GM19193 (cell line): ENCODE results near the gene IGF2BP1.

Experiments used
- POLR2A ChIP-seq: IDR thresholded peaks from 4 replicates; pipeline ENCODE4 v1.6.1; 2011; ENCODE audit not compliant: insufficient read depth, insufficient read length; ENCODE audit errors: extremely low read depth

IGF2BP1 gene

DNA sequence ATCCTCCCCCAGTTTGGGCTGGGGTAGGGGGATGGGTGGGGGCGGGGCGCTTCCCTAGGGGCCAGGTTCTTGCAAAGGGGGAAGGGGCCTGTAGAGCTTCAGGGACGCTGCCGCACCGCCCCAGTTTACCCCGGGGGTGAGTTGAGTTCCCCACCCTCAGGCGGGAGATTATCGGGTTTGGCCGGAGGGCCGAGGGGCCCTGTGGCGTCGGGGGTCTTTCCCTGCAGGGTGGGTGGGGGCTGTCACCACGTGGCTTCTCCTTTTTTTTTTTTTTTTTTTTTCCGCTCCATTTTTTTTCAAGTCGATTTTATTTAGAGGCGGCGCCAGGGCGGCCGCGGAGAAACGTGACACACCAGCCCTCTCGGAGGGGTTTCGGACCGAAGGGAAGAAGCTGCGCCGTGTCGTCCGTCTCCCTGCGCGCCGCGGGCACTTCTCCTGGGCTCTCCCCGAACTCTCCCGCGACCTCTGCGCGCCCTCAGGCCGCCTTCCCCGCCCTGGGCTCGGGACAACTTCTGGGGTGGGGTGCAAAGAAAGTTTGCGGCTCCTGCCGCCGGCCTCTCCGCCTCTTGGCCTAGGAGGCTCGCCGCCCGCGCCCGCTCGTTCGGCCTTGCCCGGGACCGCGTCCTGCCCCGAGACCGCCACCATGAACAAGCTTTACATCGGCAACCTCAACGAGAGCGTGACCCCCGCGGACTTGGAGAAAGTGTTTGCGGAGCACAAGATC lies at the start of gene IGF2BP1:
Gene IGF2BP1 (plus strand): TSS at position 283 of the 724 bp plus-strand sequence. CDS start 361 bp downstream, at position 644.
- no peak for TF ChIP-seq POLR2A

DNA sequence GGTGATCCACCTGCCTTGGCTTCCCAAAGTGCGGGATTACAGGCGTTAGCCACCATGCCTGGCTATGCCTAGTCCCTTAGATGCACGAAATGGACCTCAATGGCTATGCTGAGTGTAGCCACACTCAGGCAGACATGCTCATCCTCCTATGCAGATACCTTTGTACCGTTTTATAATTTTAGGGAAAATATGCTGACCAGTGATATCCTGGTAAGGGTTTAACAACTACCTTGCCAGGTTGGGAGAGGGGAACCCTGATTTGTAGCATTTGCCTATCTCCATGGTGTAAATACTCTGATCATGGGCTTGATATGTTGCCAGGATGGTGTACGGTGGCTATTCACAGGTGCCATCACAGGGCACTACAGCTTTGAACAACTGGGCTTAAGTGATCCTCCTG lies 45.6 kb upstream of the IGF2BP1 start:
- no peak for TF ChIP-seq POLR2A

DNA sequence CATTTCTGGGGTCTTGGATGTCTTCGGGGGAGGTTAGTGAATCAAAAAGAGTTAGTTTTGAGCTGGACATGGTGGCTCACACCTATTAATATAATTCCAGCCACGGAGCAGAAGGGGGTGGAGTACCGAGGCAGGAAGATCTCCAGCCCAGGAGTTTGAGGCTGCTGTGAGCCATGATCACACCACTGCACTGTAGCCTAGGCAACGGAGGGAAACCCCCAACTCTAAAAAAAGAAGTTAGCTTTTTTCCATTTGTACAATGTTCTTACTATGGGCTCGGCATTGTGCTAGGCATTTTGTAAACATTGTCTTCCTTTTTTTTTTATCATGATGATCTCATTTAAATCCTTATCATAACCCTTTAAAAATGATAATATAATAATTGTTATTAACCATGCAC lies 44.3 kb upstream of the IGF2BP1 start:
- TF ChIP-seq POLR2A = no peak

DNA sequence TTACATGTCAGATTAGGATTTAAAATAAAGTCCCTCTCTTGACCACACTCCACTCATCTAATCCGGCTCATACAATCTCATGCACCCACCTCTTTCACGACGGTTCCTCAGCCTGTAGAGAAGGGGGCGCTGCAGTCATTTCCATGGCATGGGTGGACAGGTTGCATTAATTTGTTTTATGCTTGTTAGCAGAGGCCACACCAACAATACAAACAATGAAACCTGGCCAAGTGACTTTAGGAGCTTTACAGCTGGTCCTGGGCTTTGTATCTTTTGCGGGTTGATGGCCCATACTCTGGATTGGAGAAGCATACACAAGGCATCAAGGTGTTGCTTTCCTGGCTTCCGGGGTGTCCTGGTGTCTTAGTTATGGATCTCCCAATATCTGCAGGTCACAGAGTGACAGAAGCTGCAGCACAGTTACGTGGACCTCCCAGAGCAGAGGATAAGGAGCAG lies 42.9 kb upstream of the IGF2BP1 start:
- no peak for TF ChIP-seq POLR2A

DNA sequence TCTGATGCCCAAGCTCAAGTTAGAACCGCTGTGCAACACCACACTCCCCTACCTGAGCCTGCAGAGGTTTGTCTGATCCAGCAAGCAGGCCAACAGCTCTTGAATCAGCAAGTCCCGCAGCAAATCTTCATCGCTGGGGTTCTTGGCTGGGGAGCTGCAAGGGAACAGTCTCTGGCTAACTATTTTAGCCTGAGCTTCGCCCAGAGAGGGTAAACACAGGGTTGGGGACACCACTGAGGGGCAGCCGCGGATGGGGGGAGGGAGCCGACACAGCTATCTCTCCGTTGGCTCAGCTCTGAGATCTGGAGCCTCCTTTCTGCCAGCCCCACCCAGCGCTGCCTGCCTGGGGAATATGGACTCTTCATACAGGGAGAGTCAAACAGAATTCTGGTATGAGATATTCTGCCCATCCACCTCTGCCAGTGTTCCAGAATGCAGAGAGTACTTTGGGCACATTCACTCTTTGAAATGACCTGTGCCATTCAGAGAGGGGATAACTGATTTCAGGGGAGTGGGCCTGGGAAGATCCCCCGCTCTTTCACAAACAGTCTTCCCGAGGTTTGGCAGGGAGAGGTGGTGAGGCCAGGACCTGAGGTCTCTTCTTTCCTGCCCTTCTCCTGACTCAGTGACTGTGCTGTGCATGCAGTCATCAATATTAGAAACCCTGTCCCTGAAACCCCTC lies 36.2 kb upstream of the IGF2BP1 start:
- no peak for TF ChIP-seq POLR2A

DNA sequence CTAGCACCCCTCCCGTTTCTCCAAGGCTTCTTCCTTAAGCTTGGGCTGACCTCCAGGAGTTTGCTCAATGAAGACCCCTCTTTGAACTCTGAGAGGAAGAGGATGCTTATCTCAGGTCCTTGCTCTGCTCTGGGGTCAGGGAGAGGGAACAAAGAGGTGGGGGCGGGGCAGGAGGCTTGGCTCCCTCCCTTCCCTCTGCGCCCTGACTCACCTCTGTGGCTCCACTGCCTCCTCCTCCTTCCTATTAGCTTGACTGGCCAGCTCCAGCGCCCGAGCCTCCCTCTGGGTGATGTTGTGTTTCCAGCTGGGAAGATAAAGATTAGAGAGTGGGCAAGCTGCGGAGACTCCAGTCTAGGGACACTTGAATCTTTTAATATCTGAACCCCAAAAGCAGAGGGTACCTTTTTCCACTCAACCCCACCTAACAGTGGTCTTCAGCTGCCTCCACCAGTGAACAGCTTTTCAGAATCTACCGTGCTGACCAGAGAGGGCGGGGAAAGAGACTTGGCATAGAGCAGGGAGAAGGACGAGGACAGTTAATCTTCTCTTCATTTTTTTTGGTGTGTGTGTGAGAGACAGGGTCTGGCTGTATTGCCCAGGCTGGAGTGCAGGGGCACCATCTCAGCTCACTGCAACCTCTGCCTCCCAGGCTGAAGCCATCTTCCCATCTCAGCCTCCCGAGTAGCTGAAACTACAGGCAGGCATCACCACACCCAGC lies 35.5 kb upstream of the IGF2BP1 start:
- TF ChIP-seq POLR2A = no peak

DNA sequence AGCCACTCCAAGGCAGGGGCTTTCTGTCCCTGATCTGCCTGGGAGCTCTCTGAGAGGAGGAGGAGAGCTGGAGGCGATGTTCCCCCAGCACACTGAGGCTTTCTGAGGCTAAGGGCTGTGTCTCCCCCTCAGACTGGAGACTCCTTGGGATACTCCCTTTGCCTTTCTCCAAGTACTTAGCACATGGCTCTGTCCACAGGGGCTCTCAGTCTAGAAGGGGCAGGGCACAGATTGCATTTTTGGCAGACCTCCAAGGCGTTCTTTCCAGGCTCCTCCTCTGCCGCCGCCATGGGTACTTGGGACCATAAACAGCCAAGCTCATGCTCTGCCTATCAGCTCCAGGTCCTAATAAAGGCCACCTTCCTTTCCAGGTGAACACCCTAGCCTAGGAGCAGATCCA lies 27.0 kb upstream of the IGF2BP1 start:
- TF ChIP-seq POLR2A = no peak

DNA sequence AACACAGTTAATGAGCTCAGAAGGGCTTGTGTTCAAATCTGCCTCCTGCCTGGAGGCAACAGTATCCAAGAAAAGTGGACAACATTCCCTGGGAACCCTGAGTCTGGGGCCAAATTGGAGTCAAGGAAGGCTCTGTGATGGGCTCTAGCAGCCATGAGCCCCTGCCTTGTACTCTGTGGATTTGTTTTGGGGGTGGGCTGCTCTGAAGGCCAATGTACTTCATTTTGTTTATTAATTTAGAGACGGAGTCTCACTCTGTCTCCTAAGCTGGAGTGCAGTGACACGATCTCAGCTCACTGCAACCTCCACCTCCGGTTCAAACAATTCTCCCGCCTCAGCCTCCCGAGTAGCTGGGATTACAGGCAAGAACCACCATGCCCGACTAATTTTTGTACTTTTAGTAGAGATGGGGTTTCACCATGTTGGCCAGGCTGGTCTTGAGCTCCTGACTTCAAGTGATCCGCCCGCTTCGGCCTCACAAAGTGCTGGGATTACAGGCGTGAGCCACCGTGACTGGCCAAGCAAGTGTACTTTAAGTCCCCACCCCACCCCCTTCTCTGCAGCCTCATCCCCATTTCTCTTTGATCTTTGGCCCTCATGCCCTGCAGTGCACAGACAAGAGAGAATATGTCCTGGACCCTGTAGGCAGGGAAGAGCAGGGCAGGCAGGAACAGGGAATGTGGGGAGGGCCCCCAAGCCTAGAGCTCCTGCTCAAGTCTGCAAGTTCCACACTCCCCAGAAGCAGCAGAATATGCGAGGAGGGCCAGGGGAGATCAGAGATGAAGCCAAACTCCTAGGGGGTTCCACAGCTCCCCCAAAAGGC lies 26.1 kb upstream of the IGF2BP1 start:
- no peak for TF ChIP-seq POLR2A

DNA sequence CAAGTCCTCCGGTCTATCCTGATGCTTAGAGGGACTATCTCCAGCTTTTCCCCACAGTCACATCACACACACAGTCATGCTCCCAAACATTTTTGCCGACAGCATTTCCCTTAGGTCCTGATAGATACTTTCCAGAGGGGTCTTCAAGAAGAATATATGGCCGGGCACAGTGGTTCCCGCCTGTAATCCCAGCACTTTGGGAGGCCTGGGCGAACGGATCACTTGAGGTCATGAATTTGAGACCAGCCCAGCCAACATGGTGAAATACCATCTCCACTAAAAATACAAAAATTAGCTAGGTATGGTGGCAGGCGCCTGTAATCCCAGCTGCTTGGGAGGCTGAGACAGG lies 24.5 kb upstream of the IGF2BP1 start:
- no peak for TF ChIP-seq POLR2A

DNA sequence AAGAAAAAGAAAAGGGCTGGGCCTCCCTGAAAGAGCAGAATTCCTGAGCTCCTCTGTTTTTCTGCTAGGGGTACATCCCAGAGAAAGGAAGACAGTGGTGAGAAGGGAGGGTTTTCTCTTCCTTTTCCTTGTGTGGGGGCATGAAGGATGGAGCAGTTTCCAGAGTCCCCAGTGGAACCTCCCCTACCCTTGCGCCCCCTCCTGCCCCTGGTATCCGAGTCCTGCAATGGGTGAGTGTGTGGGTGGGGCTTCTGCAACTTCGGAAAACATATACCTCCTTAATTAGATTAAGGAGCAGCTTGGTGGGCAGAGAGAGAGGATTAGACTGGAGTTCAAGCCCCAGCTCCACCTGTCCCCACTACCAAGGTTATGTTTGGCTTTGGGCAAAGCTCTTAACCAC lies 23.4 kb upstream of the IGF2BP1 start:
- no peak for TF ChIP-seq POLR2A

DNA sequence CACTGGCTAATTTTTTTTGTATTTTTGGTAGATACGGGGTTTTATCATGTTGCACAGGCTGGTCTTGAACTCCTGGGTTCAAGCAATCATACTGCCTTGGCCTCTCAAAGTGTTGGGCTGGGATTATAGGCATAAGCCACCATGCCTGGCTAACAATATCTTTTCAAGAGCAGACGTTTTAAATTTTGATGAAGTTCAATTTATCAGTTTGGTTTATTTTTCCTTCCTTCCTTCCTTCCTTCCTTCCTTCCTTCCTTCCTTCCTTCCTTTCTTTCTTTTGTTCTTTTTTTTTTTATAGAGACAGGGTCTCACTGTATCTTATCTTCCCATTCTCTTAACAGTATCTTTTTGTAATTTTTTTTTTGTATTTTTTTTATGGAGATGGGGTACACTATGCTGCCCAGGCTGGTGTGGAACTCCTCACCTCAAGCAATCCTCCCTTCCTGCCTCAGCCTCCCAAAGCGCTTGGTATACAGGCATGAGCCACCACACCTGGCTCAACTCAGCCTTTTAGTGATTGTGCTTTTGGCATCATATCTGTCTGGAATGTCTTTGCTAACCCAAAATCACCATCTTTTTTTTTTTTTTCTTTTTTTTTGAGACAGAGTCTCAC lies 15.2 kb upstream of the IGF2BP1 start:
- TF ChIP-seq POLR2A = no peak

DNA sequence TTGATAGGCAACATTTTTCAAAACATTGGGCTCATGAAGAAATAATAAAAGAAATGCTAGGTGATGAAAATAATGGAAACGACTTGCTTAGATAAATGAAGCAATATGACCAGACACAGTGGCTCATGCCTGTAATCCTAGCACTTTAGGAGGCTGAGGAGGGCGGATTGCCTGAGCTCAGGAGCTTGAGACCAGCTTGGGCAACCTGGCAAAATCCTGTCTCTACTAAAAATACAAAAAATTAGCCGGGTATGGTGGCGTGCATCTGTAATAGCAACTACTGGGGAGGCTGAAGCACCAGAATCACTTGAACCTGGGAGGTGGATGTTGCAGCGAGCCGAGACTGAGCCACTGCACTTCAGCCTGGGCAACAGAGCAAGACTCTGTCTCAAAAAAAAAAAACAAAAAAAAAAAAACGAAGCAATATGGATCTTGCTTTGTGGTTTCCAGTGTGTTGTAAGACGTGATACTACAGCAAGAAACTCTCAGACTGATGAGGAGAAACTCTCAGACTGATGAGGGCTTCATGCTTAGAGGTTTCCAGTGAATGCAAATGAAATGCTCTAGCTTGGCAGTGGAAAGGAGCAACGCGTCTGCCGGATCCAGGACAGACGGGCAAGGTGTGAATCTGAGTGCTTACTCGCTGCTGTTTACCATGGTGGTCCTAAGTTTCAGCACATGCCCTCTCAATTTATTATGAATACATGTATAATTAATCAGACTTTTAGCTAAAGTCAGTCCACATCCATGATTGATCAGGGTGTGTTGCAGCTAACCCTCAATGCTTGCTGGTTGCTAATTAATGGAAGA lies 11.5 kb upstream of the IGF2BP1 start:
- no peak for TF ChIP-seq POLR2A

DNA sequence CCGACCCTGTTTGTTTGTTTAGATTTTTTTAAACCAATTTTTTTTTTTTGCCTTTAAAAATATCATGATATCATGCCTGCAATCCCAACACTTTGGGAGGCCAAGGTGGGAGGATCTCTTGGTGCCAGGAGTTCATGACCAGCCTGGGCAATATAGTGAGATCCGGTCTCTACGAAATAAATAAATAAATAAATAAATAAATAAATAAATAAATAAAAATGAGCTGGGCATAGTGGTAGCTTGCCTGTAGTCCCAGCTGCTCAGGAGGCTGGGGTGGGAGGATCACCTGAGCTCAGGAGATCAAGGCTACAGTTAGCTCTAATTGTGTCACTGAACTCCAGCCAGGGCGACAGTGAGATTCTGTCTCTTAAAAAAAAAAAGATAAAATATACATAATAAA lies 8.1 kb upstream of the IGF2BP1 start:
- no peak for TF ChIP-seq POLR2A
